Bronchial epithelial cell (primary cell): ENCODE measurements around the gene AKT3. TPM values are rescaled to one million over a fixed set of nuclear protein-coding genes. Genes with fewer than 3 reads are reported as not detected.

Source experiments
- DNase-seq: peaks from one replicate; pipeline ENCODE4 v3.0.0-alpha.2; 2010; ENCODE audit warnings: low read depth
- FAIRE-seq: peaks from 2 replicates; lab custom pipeline; 2011; peaks lifted over from hg19 to GRCh38; lab: Jason Lieb, UNC
- H3K27me3 ChIP-seq: 2 replicates; pipeline ENCODE4 v1.5.1; 2011; ENCODE audit warnings: low read length; ENCODE audit not compliant: control insufficient read depth, insufficient read depth
- H3K36me3 ChIP-seq: 2 replicates; pipeline ENCODE4 v1.5.1; 2011; ENCODE audit warnings: low read length; ENCODE audit not compliant: control insufficient read depth, insufficient read depth
- H3K4me3 ChIP-seq: 2 replicates; pipeline ENCODE4 v1.5.1; 2011; ENCODE audit warnings: mild to moderate bottlenecking, low read depth, low read length, control low read depth
- CTCF ChIP-seq: IDR thresholded peaks from 2 replicates; pipeline ENCODE4 v1.5.1; 2011; ENCODE audit warnings: mild to moderate bottlenecking, moderate library complexity, low read length, control low read depth, inconsistent platforms; ENCODE audit not compliant: insufficient read depth, severe bottlenecking
- total RNA-seq: library from RNA; depleted of rRNA; stranded (reverse); fragments of >200 nt; gene quantifications from 2 replicates; pipeline ENCODE4 v1.2.1, GENCODE V29; 2014

The AKT3 gene
- total RNA-seq, 1 donor from 2014 or later, result 7.9 TPM

- DNase-seq (no peak), FAIRE-seq (no peak)
- TF ChIP-seq CTCF, result no peak
- Histone ChIP-seq H3K4me3 (no peak overlapping the region), H3K27me3 (no peaks in the 10 kb centered on the region), H3K36me3 (no peaks in the 10 kb centered on the region)
Measured at GRCh38 chr1:243557866-243558265, 292.2 kb downstream of the AKT3 start.

- DNase-seq, result no peak
- TF ChIP-seq CTCF, result no peak
- no peaks in the 10 kb centered on the region for H3K36me3 ChIP-seq
- FAIRE-seq, result no peak
- H3K27me3 ChIP-seq, result no peaks in the 10 kb centered on the region
- H3K4me3 ChIP-seq, result no peak overlapping the region
Measured at GRCh38 chr1:243554686-243555085, 295.4 kb downstream of the AKT3 start.

GRCh38 chr1:243553090-243553489 lies 297.0 kb downstream of the AKT3 start:
- Histone ChIP-seq H3K36me3 (no peaks in the 10 kb centered on the region), H3K4me3 (no peak overlapping the region), H3K27me3 (no peaks in the 10 kb centered on the region)
- no peak for TF ChIP-seq CTCF
- FAIRE-seq, result no peak
- DNase-seq, result no peak

GRCh38 chr1:243550276-243550675 lies 299.8 kb downstream of the AKT3 start:
- no peak for FAIRE-seq
- DNase-seq, result no peak
- no peak for TF ChIP-seq CTCF
- H3K27me3 ChIP-seq, result no peaks in the 10 kb centered on the region
- no peaks in the 10 kb centered on the region for H3K36me3 ChIP-seq
- no peak overlapping the region for H3K4me3 ChIP-seq

GRCh38 chr1:243549791-243550190 lies 300.3 kb downstream of the AKT3 start:
- TF ChIP-seq CTCF, result no peak
- no peak for FAIRE-seq
- no peak for DNase-seq
- Histone ChIP-seq H3K27me3 (no peaks in the 10 kb centered on the region), H3K4me3 (no peak overlapping the region), H3K36me3 (no peaks in the 10 kb centered on the region)

- no peak for TF ChIP-seq CTCF
- no peak for FAIRE-seq
- Histone ChIP-seq H3K4me3 (no peak overlapping the region), H3K36me3 (no peaks in the 10 kb centered on the region), H3K27me3 (no peaks in the 10 kb centered on the region)
- peak; percentile 84 for DNase-seq
Measured at GRCh38 chr1:243549108-243549507, 300.9 kb downstream of the AKT3 start.
